Fibroblast of peridontal ligament (primary cell): ENCODE results near the gene CLEC18A.
"Not testable (repeated sequence)": the region's sequence is repeated elsewhere in the genome, so short reads cannot be mapped to it uniquely, and the experiment has no call there.

ENCODE experiments used
- DNase-seq: peaks from one replicate; pipeline ENCODE4 v3.0.0-alpha.2; 2010; ENCODE audit errors: extremely low read depth

The CLEC18A gene

GRCh38 chr16:69930117-69930776, 20.9 kb upstream of the CLEC18A start:
- peak; percentile 77 for DNase-seq

DNA sequence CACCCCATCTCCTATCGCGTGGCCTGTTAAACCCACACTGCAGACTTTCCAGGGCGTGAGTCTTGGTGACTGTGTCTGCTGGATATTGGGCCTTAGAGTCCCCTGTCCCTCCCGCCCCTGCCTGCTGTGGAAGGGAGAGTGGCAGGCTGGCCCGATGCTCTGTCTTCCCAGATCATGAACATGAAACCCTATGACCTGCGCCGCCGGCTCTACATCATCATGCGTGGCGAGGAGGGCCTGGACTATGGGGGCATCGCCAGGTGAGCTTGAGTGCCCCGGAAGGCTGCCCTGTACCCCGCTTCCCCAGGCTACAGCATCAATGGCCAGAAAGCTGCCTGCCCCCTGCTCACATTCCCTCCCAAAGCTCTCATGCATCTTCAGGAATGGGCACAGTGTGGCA, 19.5 kb upstream of the CLEC18A start:
- DNase-seq, result no peak

DNA sequence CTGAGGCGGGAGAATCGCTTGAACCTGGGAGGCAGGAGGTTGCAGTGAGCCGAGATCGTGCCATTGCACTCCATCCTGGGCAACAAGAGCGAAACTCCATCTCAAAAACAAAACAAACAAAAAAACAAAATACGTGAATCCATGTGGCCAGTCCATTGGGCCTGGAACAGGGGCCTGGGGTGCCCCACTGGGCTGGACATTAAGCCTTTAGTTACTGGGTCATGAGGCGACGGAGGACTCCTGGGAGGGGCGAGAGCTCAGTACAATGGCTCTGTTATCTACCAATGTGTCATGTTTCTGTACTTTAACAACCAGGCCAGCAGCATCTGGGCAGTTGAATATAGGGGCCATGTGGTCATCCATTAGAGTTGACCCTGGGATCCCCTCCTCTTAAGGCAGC, 18.9 kb upstream of the CLEC18A start:
- DNase-seq, result no peak

- DNase-seq, result no peak
Measured at GRCh38 chr16:69932691-69933392, 18.3 kb upstream of the CLEC18A start.

- DNase-seq, result no peak
Measured at GRCh38 chr16:69934044-69934443, 17.1 kb upstream of the CLEC18A start.

DNA sequence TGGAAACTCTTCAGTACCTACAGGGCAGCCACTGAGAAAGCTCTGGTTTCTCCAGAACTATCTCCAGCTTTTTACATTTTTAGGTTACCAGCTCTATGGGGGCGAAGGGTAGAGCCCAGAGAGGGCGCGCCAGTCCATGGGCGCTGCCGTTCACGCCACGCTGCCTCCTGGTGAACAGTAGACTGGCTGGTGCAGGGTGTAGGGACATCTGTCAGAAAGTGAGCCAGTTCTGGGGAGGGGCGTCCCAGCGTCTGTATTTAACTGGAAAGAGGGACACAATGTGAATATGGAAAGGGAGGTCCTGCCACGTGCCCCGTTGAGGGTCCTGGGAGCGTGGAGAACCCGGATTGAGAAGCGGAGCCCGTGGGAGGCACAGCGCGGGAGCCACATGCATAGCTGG, 16.4 kb upstream of the CLEC18A start:
- no peak for DNase-seq

- DNase-seq, result no peak
Measured at GRCh38 chr16:69935278-69935711, 15.8 kb upstream of the CLEC18A start.

DNA sequence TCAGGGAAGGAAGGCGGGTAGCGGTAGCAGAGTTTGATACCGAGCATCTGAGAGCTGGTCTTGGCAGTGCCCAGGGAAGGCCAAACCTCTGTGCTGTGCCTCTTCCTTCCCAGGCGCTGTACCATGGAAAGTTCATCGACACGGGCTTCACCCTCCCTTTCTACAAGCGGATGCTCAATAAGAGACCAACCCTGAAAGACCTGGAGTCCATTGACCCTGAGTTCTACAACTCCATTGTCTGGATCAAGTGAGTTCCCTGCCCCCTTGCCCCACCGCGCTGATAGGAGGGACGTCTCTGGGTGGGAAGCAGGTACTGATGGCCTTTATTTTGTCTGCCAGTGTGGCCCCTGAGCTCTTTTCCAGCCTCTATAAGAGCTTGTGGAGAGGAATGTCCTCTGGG, 15.4 kb upstream of the CLEC18A start:
- no peak for DNase-seq

DNA sequence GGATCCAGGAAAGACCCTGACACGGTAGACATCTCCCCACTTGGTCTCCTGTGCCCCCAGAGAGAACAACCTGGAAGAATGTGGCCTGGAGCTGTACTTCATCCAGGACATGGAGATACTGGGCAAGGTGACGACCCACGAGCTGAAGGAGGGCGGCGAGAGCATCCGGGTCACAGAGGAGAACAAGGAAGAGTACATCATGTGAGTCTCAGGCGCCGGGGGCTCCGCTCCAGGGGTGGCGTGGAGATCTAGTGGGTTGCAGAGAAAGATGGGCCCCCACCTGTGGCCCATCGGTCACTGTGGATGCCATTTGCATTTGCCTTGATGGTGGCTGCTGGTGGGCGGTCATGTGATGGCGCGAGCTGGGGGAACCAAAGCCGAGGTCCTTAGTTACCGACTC, 14.9 kb upstream of the CLEC18A start:
- no peak for DNase-seq

GRCh38 chr16:69936751-69937211, 14.4 kb upstream of the CLEC18A start:
- no peak for DNase-seq

- no peak for DNase-seq
Measured at GRCh38 chr16:69937465-69937951, 13.6 kb upstream of the CLEC18A start.

GRCh38 chr16:69938981-69939820, 11.9 kb upstream of the CLEC18A start:
- DNase-seq, result no peak

DNA sequence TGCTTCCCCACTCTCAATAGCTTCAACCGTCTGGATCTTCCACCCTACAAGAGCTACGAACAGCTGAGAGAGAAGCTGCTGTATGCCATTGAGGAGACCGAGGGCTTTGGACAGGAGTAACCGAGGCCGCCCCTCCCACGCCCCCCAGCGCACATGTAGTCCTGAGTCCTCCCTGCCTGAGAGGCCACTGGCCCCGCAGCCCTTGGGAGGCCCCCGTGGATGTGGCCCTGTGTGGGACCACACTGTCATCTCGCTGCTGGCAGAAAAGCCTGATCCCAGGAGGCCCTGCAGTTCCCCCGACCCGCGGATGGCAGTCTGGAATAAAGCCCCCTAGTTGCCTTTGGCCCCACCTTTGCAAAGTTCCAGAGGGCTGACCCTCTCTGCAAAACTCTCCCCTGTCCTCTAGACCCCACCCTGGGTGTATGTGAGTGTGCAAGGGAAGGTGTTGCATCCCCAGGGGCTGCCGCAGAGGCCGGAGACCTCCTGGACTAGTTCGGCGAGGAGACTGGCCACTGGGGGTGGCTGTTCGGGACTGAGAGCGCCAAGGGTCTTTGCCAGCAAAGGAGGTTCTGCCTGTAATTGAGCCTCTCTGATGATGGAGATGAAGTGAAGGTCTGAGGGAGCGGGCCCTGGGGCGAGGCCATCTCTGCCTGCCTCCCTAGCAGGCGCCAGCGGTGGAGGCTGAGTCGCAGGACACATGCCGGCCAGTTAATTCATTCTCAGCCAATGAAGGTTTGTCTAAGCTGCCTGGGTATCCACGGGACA, 11.1 kb upstream of the CLEC18A start:
- no peak for DNase-seq

- DNase-seq, result no peak
Measured at GRCh38 chr16:69940676-69941075, 10.5 kb upstream of the CLEC18A start.

- DNase-seq, result no peak
Measured at GRCh38 chr16:69941251-69942098, 9.7 kb upstream of the CLEC18A start.

GRCh38 chr16:69942099-69942491, 9.0 kb upstream of the CLEC18A start:
- no peak for DNase-seq

DNA sequence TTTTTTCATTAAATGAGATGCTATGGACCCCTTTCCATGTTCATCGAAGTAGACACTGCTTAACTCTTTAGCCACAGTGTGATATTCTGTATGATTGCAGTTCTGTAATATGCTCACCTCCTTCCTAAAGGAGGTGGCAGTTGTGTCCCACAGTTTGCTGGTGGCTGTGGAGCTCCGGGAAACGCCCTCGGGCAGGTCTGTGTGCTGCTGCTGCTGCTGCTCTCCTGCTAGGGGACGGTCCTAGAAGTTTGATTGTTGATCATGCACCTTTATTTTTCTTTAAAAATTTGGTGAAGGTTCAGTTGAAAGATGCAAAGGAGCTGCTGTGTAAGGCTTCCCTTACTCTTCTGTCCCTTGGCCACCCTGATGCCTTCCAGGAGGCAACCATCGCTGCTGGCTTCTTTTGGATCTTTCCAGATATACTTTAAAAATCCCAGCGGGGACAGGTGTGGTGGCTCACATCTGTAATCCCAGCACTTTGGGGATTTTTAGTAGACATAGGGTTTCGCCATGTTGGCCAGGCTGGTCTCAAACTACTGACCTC, 8.4 kb upstream of the CLEC18A start:
- DNase-seq, result no peak

GRCh38 chr16:69943241-69944036, 7.7 kb upstream of the CLEC18A start:
- DNase-seq, result not testable (repeated sequence)

DNA sequence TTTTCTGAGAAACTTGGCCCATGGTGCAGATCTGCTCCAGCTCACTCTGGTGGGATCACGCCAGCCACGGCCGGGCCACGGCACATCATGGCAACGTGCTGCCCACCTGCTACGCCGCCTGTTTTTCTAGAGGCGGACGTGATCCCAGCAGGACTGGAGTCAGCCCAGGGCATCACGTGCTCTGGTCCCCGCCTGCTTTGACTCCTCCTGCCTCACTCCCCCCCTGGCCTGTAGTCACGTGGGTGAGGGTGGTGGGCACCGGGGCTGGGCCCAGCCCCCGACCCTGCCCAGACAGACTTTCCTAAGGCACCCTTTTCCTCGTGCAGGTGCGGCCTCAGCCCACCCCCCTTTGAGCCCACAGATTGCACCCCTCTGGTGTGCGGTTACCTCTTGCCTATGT, 723 bp upstream of the CLEC18A start:
- DNase-seq, result not testable (repeated sequence)

DNA sequence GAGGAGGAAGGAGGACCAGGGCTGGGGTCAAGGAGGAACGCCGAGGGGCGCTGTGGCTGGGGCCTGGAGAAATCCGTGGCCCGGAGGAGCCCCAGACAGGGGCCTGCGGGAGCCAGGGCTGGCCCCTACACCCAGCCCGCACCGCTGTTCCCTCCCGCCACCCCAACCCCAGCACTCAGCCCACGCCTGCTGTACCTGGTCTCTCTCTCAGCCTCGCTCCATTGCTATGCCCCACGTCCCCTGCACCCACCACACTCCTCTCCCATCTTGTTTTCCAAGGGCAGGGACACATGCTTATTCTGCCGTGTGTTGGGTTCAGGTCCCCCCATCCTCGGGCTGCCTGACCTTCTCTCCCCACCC, 518 bp downstream of the CLEC18A start:
- DNase-seq, result not testable (repeated sequence)
